Keratinocyte (primary cell): ENCODE data around the gene ZNF784.

Source experiments
- EZH2 ChIP-seq: IDR thresholded peaks from one replicate; pipeline ENCODE4 v1.6.1; 2012; ENCODE audit warnings: inconsistent platforms, mild to moderate bottlenecking, low read length, moderate library complexity
- TF ChIP-seq, protein P1 (sequence below), 3 experiments: IDR thresholded peaks in 1 of 3; conservative IDR thresholded peaks in 1 of 3; optimal IDR thresholded peaks in 1 of 3; 2 replicates in 2 of 3; 3 replicates in 1 of 3; pipeline versions ENCODE3 to v1.5.1; 2011; ENCODE audit warnings: low read length in 3 of 3, mild to moderate bottlenecking in 3 of 3, moderate library complexity in 2 of 3, control low read depth in 1 of 3, inconsistent platforms in 1 of 3; ENCODE audit not compliant: insufficient read depth in 2 of 3; ENCODE audit errors: extremely low read depth in 1 of 3

DNA sequence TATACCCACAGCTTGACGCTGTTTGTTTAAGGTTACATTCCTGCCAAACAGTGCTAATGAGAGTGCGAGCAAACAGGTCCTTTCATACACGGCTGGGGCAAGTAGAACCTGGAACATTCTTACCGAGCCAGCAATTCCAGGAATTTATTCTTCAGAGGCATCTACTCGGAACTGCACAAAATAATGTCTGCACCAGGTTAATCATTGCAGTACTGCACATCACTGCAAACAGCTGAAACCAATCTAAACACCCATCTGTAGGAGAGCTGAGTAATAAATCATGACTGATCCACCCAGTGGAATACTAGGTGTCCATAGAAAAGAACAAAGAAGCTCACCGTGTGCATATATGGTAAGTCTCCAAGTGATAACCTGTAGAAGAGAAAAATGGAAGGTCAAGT is 42.5 kb downstream of the ZNF784 start:
- TF ChIP-seq, protein P1, sequence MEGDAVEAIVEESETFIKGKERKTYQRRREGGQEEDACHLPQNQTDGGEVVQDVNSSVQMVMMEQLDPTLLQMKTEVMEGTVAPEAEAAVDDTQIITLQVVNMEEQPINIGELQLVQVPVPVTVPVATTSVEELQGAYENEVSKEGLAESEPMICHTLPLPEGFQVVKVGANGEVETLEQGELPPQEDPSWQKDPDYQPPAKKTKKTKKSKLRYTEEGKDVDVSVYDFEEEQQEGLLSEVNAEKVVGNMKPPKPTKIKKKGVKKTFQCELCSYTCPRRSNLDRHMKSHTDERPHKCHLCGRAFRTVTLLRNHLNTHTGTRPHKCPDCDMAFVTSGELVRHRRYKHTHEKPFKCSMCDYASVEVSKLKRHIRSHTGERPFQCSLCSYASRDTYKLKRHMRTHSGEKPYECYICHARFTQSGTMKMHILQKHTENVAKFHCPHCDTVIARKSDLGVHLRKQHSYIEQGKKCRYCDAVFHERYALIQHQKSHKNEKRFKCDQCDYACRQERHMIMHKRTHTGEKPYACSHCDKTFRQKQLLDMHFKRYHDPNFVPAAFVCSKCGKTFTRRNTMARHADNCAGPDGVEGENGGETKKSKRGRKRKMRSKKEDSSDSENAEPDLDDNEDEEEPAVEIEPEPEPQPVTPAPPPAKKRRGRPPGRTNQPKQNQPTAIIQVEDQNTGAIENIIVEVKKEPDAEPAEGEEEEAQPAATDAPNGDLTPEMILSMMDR (optimal IDR thresholded peaks at IDR 0.05 in 1 of 3, IDR thresholded peaks at IDR 0.05 in 1 of 3, conservative IDR thresholded peaks at IDR 0.05 in 1 of 3; ENCODE audit: extremely low read depth in 1 of 3, insufficient read depth in 2 of 3, low read length in 3 of 3): no peak
- TF ChIP-seq EZH2: no peak
